A549 (cell line): Measurements from ENCODE around the gene SPC25. TPM values are rescaled to one million over a fixed set of nuclear protein-coding genes. Genes with fewer than 3 reads are reported as not detected.

ENCODE experiments used
- ATAC-seq, 2 experiments: fragments of 200-7000 bp in 1 of 2; fragments of >200 bp in 1 of 2; cut with Nextera tagmentation in 1 of 2; cut with Tn5 transposase in 1 of 2; 3 replicates each; pipeline versions ENCODE4 v1.8.0 to v1.9.1; 2018 to 2020; ENCODE audit warnings: mild to moderate bottlenecking in 1 of 2, moderate library complexity in 1 of 2
- CTCF ChIA-PET: fragments of 300-600 bp; sonication (Branson Sonifier 250); formaldehyde crosslinking; extraction: SDS; loops from one replicate; lab custom pipeline; 2021; ENCODE audit warnings: antibody characterized with exemption, inconsistent platforms; lab: Yijun Ruan, JAX
- POLR2A ChIA-PET: fragments of 350-600 bp; formaldehyde crosslinking; extraction: SDS; loops from one replicate; lab custom pipeline; 2021; ENCODE audit warnings: antibody characterized with exemption, inconsistent platforms; lab: Yijun Ruan, JAX
- DNase-seq, 2 experiments: peaks; one replicate each; pipeline versions ENCODE4 v3.0.0 to v3.0.0-alpha.2; 2011 to 2016; ENCODE audit warnings: low read depth in 1 of 2, low spot score in 1 of 2
- FAIRE-seq: peaks from 2 replicates; lab custom pipeline; 2011; peaks lifted over from hg19 to GRCh38; lab: Jason Lieb, UNC
- H3K27ac ChIP-seq, 2 experiments: fragments of >200 bp; sonication (Bioruptor Twin); formaldehyde crosslinking; 3 replicates each; pipeline ENCODE4 v1.5.1; 2016 to 2017
- H3K4me1 ChIP-seq: fragments of >200 bp; sonication (Bioruptor Twin); formaldehyde crosslinking; 3 replicates; pipeline ENCODE4 v1.6.1; 2016
- H3K4me2 ChIP-seq: fragments of >200 bp; sonication (Bioruptor Twin); formaldehyde crosslinking; 3 replicates; pipeline ENCODE4 v1.6.1; 2016
- H3K4me3 ChIP-seq: fragments of >200 bp; sonication (Bioruptor Twin); formaldehyde crosslinking; 3 replicates; pipeline ENCODE4 v1.5.1; 2016
- H3K9me3 ChIP-seq: fragments of >200 bp; sonication (Bioruptor Twin); formaldehyde crosslinking; 3 replicates; pipeline ENCODE4 v1.6.1; 2016
- E2F6 ChIP-seq: IDR thresholded peaks from 2 replicates; pipeline ENCODE4 v1.6.1; 2012; ENCODE audit warnings: low read depth, borderline replicate concordance
- FOXS1 ChIP-seq: fragments of 250-450 bp; sonication (Bioruptor Pico); IDR thresholded peaks from 2 replicates; pipeline ENCODE4 v1.5.0; 2020; ENCODE audit warnings: mild to moderate bottlenecking, moderate library complexity
- HMGXB4 ChIP-seq: fragments of 250-450 bp; sonication (Bioruptor Pico); IDR thresholded peaks from 2 replicates; pipeline ENCODE4 v1.5.0; 2021; ENCODE audit warnings: mild to moderate bottlenecking, moderate library complexity, borderline replicate concordance
- JUN ChIP-seq, 2 experiments: fragments of >200 bp; sonication (Bioruptor Twin); formaldehyde crosslinking; IDR thresholded peaks; 2 replicates in 1 of 2; 3 replicates in 1 of 2; pipeline ENCODE4 v1.6.1; 2016 to 2017
- MAFK ChIP-seq: fragments of 450-650 bp; IDR thresholded peaks from 2 replicates; pipeline ENCODE4 v1.6.1; 2014; ENCODE audit not compliant: partially characterized antibody
- MAX ChIP-seq: IDR thresholded peaks from 2 replicates; pipeline ENCODE4 v1.6.1; 2012
- NFE2L2 ChIP-seq: fragments of 150-350 bp; conservative IDR thresholded peaks from 2 replicates; pipeline ENCODE4 v1.6.1; 2014; ENCODE audit warnings: low read length
- NPAS2 ChIP-seq: fragments of 250-450 bp; sonication (Bioruptor Pico); IDR thresholded peaks from 2 replicates; pipeline ENCODE4 v1.8.0; 2022; ENCODE audit warnings: mild to moderate bottlenecking, moderate library complexity, borderline replicate concordance
- PBX3 ChIP-seq: IDR thresholded peaks from 2 replicates; pipeline ENCODE4 v1.6.1; 2012
- RARB ChIP-seq: fragments of 250-450 bp; sonication (Bioruptor Pico); IDR thresholded peaks from 2 replicates; pipeline ENCODE4 v1.8.0; 2021; ENCODE audit warnings: mild to moderate bottlenecking, moderate library complexity
- RCOR1 ChIP-seq: fragments of 150-350 bp; IDR thresholded peaks from 2 replicates; pipeline ENCODE4 v1.6.1; 2014; ENCODE audit warnings: antibody characterized with exemption, low read length, low read depth
- SREBF2 ChIP-seq: fragments of 450-650 bp; IDR thresholded peaks from 2 replicates; pipeline ENCODE4 v1.6.1; 2014; ENCODE audit warnings: mild to moderate bottlenecking, moderate library complexity
- ZC3H11A ChIP-seq: fragments of 450-650 bp; IDR thresholded peaks from 2 replicates; pipeline ENCODE4 v1.6.1; 2014; ENCODE audit warnings: antibody characterized with exemption, mild to moderate bottlenecking
- ZFP36 ChIP-seq: fragments of 450-650 bp; IDR thresholded peaks from 2 replicates; pipeline ENCODE4 v1.6.1; 2014; ENCODE audit warnings: borderline replicate concordance; ENCODE audit not compliant: partially characterized antibody
- WGBS: methylation state at CpG from one replicate; pipeline ENCODE4 v1.1.6; 2017; ENCODE audit errors: missing lambda C conversion rate; 5-methylcytosine and 5-hydroxymethylcytosine counted together
- polyA plus RNA-seq, 4 experiments: library from polyadenylated mRNA; depleted of rRNA in 3 of 4; stranded (reverse); fragments of >200 nt; fragmentation: RNase III in 1 of 4; extraction: RNeasy Plus Mini Kit Qiagen cat#74134 plus additional on column Dnase treatment in 1 of 4; gene quantifications; 2 replicates in 3 of 4; 3 replicates in 1 of 4; pipeline ENCODE4 v1.2.3, GENCODE V29; 2011 to 2017

Gene SPC25
- polyA plus RNA-seq, 2 of the 4 experiments (the other 2 are of a cell fraction), result 23.9 to 27.8 TPM

- TF ChIP-seq NFE2L2 (no peak), ZC3H11A (no peak), RCOR1 (no peak), FOXS1 (no peak), E2F6 (no peak), MAX (no peak)
Observed at GRCh38 chr2:168896783-168897182, 6.6 kb upstream of the SPC25 start (continued).

GRCh38 chr2:168895771-168896170 is 5.5 kb upstream of the SPC25 start:
- CTCF ChIA-PET, result no interaction called here
- DNase-seq, result no peak

GRCh38 chr2:168894720-168895119 is 4.5 kb upstream of the SPC25 start:
- TF ChIP-seq HMGXB4 (CRISPR knock-in tag), result no peak
- TF ChIP-seq JUN (IDR thresholded peaks at IDR 0.05), result no peak
- no peak for TF ChIP-seq NPAS2 (CRISPR knock-in tag)
- no peak for TF ChIP-seq SREBF2
- peaks cover 1% of the 10 kb centered on the region; the same call in 1 of the 3 replicates for H3K4me1 ChIP-seq
- H3K4me2 ChIP-seq, result no peak overlapping the region
- ChIA-PET POLR2A (no interaction called here), CTCF (no interaction called here)
- no peak overlapping the region for H3K4me3 ChIP-seq
- H3K9me3 ChIP-seq, result no peaks in the 10 kb centered on the region
- FAIRE-seq, result no peak
- no peak for ATAC-seq
- no peak for DNase-seq
- H3K27ac ChIP-seq, result no peak overlapping the region

More at GRCh38 chr2:168895771-168896170, 5.5 kb upstream of the SPC25 start:
- Histone ChIP-seq H3K4me2 (no peak overlapping the region), H3K4me3 (no peak overlapping the region), H3K4me1 (no peaks in the 10 kb centered on the region), H3K27ac (no peak overlapping the region)
- no peak for ATAC-seq
- FAIRE-seq, result no peak
- no peak for TF ChIP-seq PBX3
- no peak for TF ChIP-seq E2F6
- TF ChIP-seq, all 56 proteins: peak for 0
- POLR2A ChIA-PET, result no interaction called here
- no peaks in the 10 kb centered on the region for H3K9me3 ChIP-seq

GRCh38 chr2:168894101-168894500 is 3.9 kb upstream of the SPC25 start:
- TF ChIP-seq ZFP36, result no peak
- TF ChIP-seq, all 56 proteins: peak for 0
- no peak for ATAC-seq
- Histone ChIP-seq H3K4me2 (no peak overlapping the region), H3K4me1 (peaks cover 8% of the 10 kb centered on the region; the same call in 2 of the 3 replicates), H3K4me3 (no peak overlapping the region), H3K27ac (no peak overlapping the region), H3K9me3 (no peaks in the 10 kb centered on the region)
- 59% methylated on average over 1 of the region's 1 CpG for WGBS
- ChIA-PET CTCF (no interaction called here), POLR2A (no interaction called here)
- FAIRE-seq, result no peak
- no peak for DNase-seq

- ChIA-PET POLR2A (no interaction called here), CTCF (interaction anchor here (0.7 kb wide), 1 partner anchor 8 kb away, joined by 3 read pairs; no protein-coding TSS in a partner anchor)
- 63% methylated on average over 3 of the region's 3 CpGs for WGBS
- DNase-seq, result no peak
- no peak overlapping the region for H3K4me2 ChIP-seq
- FAIRE-seq, result no peak
- no peak for ATAC-seq
- no peaks in the 10 kb centered on the region for H3K9me3 ChIP-seq
- TF ChIP-seq RCOR1 (no peak), MAFK (peak; percentile 68), RARB (CRISPR knock-in tag) (no peak)
- TF ChIP-seq, all 56 proteins: peak for 1
- Histone ChIP-seq H3K4me3 (no peak overlapping the region), H3K27ac (no peak overlapping the region), H3K4me1 (peaks cover 8% of the 10 kb centered on the region; the same call in 2 of the 3 replicates)
Observed at GRCh38 chr2:168892327-168892726, 2.1 kb upstream of the SPC25 start.
